DMS79 (cell line): ENCODE data around the gene PDE1C.
"Not testable (repeated sequence)": the region's sequence is repeated elsewhere in the genome, so short reads cannot be mapped to it uniquely, and the experiment has no call there.

Experiments
- DNase-seq: peaks from one replicate; lab custom pipeline; 2025; lab: John Stamatoyannopoulos, UW

PDE1C gene

GRCh38 chr7:32043688-32044087 is 26.5 kb downstream of the PDE1C start:
- no peak for DNase-seq

GRCh38 chr7:32042900-32043299 is 27.3 kb downstream of the PDE1C start:
- DNase-seq = no peak

GRCh38 chr7:32039000-32039756 is 31.0 kb downstream of the PDE1C start:
- no peak for DNase-seq

GRCh38 chr7:32037650-32038198 is 32.5 kb downstream of the PDE1C start:
- DNase-seq = no peak

- no peak for DNase-seq
These were observed 33.6 kb downstream of the PDE1C start for GRCh38 chr7:32036557-32036956.

GRCh38 chr7:32034052-32034451 is 36.2 kb downstream of the PDE1C start:
- DNase-seq = no peak

GRCh38 chr7:32033006-32033405 is 37.2 kb downstream of the PDE1C start:
- DNase-seq = no peak

GRCh38 chr7:32032211-32032610 is 38.0 kb downstream of the PDE1C start:
- DNase-seq = no peak

GRCh38 chr7:32030904-32031692 is 39.1 kb downstream of the PDE1C start:
- no peak for DNase-seq

GRCh38 chr7:32026083-32026425 is 44.2 kb downstream of the PDE1C start:
- no peak for DNase-seq

- no peak for DNase-seq
These were observed 44.7 kb downstream of the PDE1C start for GRCh38 chr7:32025381-32026082.

- DNase-seq = no peak
These were observed 46.8 kb downstream of the PDE1C start for GRCh38 chr7:32023376-32023775.

GRCh38 chr7:32022966-32023365 is 47.2 kb downstream of the PDE1C start:
- DNase-seq = no peak

- DNase-seq = no peak
These were observed 49.6 kb downstream of the PDE1C start for GRCh38 chr7:32020551-32021159.

- DNase-seq = no peak
These were observed 51.2 kb downstream of the PDE1C start for GRCh38 chr7:32018845-32019578.

GRCh38 chr7:32015133-32015532 is 55.1 kb downstream of the PDE1C start:
- DNase-seq = no peak

- DNase-seq = not testable (repeated sequence)
These were observed 56.7 kb downstream of the PDE1C start for GRCh38 chr7:32013471-32013870.

- no peak for DNase-seq
These were observed 64.6 kb downstream of the PDE1C start for GRCh38 chr7:32005577-32005976.

- no peak for DNase-seq
These were observed 68.3 kb downstream of the PDE1C start for GRCh38 chr7:32001948-32002347.

- DNase-seq = no peak
These were observed 72.8 kb downstream of the PDE1C start for GRCh38 chr7:31997423-31997822.

- no peak for DNase-seq
These were observed 75.1 kb downstream of the PDE1C start for GRCh38 chr7:31995134-31995533.
